Lower lobe of right lung (tissue), 2 donors: ENCODE data around the gene CAPZB. TPM values are rescaled to one million over a fixed set of nuclear protein-coding genes. Genes with fewer than 3 reads are reported as not detected.
A peak's percentile ranks its signal among the peaks of the same experiment; 100 is the strongest.

Experiments
- ATAC-seq, 2 donors: fragments of 200-7000 bp; cut with Tn5 transposase; one replicate each; pipeline ENCODE4 v1.9.1; 2020 to 2022; ENCODE audit warnings: mild to moderate bottlenecking in 2 of 2, moderate library complexity in 2 of 2
- DNase-seq: peaks from one replicate; pipeline ENCODE4 v3.0.0-alpha.2; 2020
- H3K27ac ChIP-seq: fragments of 200-600 bp; one replicate; pipeline ENCODE4 v1.8.0; 2022
- H3K27me3 ChIP-seq: fragments of 200-600 bp; one replicate; pipeline ENCODE4 v1.8.0; 2022; ENCODE audit warnings: low read depth
- H3K36me3 ChIP-seq: fragments of 200-600 bp; one replicate; pipeline ENCODE4 v1.8.0; 2022; ENCODE audit warnings: mild to moderate bottlenecking
- H3K4me1 ChIP-seq: fragments of 200-600 bp; one replicate; pipeline ENCODE4 v1.8.0; 2022
- H3K4me3 ChIP-seq: fragments of 200-600 bp; one replicate; pipeline ENCODE4 v1.8.0; 2022; ENCODE audit warnings: mild to moderate bottlenecking
- H3K9me3 ChIP-seq: fragments of 200-600 bp; one replicate; pipeline ENCODE4 v1.8.0; 2022
- CTCF ChIP-seq: fragments of 200-600 bp; IDR thresholded peaks from one replicate; pipeline ENCODE4 v1.8.0; 2022; ENCODE audit warnings: antibody characterized with exemption, mild to moderate bottlenecking
- intact Hi-C: fragments of 100-400 bp; cut with DNase I; formaldehyde crosslinking; loops from one replicate; pipeline ENCODE4 v1.11.0; 2022
- total RNA-seq: library from RNA; stranded (reverse); fragmentation: NEBNext Ultra II Directional; extraction: Animal tissue kit (Norgen Biotek cat#: 25700); gene quantifications from one replicate; pipeline ENCODE4 v1.2.1, GENCODE V29; 2021
- donor health status: DM: no; HTN: yes; CAD: no; lungs with severe emphysema.

CAPZB gene
- total RNA-seq, 1 donor from 2014 or later, result 236 TPM

DNA sequence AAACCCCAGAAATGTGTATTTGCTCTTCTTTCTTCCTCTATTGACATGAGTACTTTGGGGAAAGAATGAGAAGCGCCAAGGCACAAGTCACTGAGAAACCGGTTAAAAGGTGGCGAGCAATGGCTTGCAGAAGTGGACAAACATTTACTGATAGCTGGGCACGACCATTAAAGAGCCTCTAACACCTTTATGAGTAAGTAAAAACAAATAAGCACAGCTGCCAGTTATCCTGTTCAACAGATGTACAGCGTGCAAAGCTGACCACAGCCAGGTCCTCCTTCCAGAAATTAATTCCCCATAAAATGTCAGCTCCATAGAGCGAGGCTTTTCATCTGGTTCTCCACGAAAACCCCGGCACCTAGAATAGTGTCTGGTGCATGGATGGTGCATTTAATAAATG lies 72.7 kb downstream of the CAPZB start:
- Histone ChIP-seq H3K36me3 (peaks cover 20% of the 10 kb centered on the region), H3K27ac (peak overlapping the region; percentile 33), H3K27me3 (no peaks in the 10 kb centered on the region), H3K4me3 (no peak overlapping the region), H3K4me1 (peaks cover 80% of the 10 kb centered on the region), H3K9me3 (no peaks in the 10 kb centered on the region)
- intact Hi-C loops, result no loop called here
- DNase-seq (no peak), ATAC-seq (peak in 1 of 2 donors; percentile 46)
- TF ChIP-seq CTCF, result no peak

DNA sequence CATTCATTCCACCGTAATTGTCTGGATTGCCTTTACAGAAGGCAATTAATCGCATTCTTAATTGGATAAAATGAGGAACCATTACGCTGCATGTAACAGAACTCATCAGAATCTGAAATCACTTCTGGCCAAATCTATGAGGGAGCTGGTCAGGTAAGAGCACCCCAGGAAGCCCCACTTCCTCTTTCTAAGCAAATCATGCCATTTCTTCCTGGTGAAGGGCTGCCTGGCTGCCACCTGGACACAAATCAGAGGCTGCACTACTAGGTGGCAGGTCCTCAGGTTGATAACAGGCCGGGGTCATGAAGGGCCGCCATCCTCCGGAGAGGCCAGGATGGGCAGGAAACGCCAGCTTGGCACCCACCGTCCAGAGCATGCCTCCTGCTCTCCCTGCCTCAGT lies 73.7 kb downstream of the CAPZB start:
- Histone ChIP-seq H3K4me1 (peaks cover 77% of the 10 kb centered on the region), H3K27ac (no peak overlapping the region), H3K36me3 (peaks cover 18% of the 10 kb centered on the region), H3K9me3 (no peaks in the 10 kb centered on the region), H3K27me3 (no peaks in the 10 kb centered on the region), H3K4me3 (no peak overlapping the region)
- TF ChIP-seq CTCF, result no peak
- intact Hi-C loops, result no loop called here
- no peak for DNase-seq
- no peak for ATAC-seq

GRCh38 chr1:19410393-19410792 lies 74.9 kb downstream of the CAPZB start:
- intact Hi-C loops, result no loop called here
- H3K4me1 ChIP-seq, result peaks cover 76% of the 10 kb centered on the region
- DNase-seq, result no peak
- ATAC-seq, result no peak
- no peaks in the 10 kb centered on the region for H3K27me3 ChIP-seq
- no peak for TF ChIP-seq CTCF
- peaks cover 11% of the 10 kb centered on the region for H3K36me3 ChIP-seq
- no peaks in the 10 kb centered on the region for H3K9me3 ChIP-seq
- H3K4me3 ChIP-seq, result no peak overlapping the region
- no peak overlapping the region for H3K27ac ChIP-seq

GRCh38 chr1:19409477-19410341 lies 75.6 kb downstream of the CAPZB start:
- ATAC-seq (no peak), DNase-seq (no peak)
- Histone ChIP-seq H3K27me3 (no peaks in the 10 kb centered on the region), H3K4me3 (no peak overlapping the region), H3K4me1 (peaks cover 76% of the 10 kb centered on the region), H3K27ac (no peak overlapping the region), H3K9me3 (no peaks in the 10 kb centered on the region), H3K36me3 (peaks cover 11% of the 10 kb centered on the region)
- intact Hi-C loops, result no loop called here
- no peak for TF ChIP-seq CTCF

DNA sequence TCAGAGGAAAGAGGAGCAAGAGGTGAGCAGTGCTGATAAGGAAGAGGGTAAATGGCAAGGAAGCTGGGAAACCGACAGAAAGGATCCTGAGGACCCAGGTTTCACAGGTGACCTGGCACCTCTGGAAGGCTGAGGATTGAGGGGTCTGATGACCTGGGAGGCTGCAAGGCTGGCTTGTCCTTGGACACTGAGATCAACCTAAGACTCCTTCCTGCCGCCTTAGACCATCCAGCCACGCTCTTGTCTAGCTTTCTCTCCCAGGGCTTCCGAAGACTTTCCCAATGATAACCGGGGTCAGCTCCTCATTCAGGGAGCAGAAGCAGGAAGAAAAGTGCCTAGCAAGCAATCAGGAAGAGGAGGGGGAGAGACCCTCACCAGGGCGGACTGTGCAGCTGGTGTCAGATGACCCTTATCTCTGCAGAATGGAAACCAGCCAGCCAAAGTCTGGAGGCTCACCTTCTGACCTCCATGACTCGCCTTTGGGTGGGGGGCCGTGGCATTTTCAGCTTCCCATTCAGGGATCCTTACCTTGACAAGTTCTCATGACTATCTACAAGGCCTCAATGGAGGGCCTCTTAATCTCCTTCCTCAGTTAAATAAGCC lies 77.7 kb downstream of the CAPZB start:
- Histone ChIP-seq H3K27ac (no peak overlapping the region), H3K9me3 (no peaks in the 10 kb centered on the region), H3K4me3 (no peak overlapping the region), H3K36me3 (peaks cover 25% of the 10 kb centered on the region), H3K4me1 (peaks cover 75% of the 10 kb centered on the region), H3K27me3 (no peaks in the 10 kb centered on the region)
- intact Hi-C loops, result no loop called here
- DNase-seq, result no peak
- no peak for ATAC-seq
- TF ChIP-seq CTCF, result no peak
